Activated B cell treated with CpG ODN at 0.5 μM for 24 hours (primary cell): ENCODE measurements around the gene TMEM170A. TPM values are rescaled to one million over a fixed set of nuclear protein-coding genes. Genes with fewer than 3 reads are reported as not detected.

ENCODE experiments used
- ATAC-seq: fragments of 200-7000 bp; cut with Tn5 transposase; one replicate; pipeline ENCODE4 v1.10.0; 2021; ENCODE audit warnings: low read depth, mild to moderate bottlenecking, moderate library complexity
- CTCF ChIA-PET: fragments of 350-600 bp; sonication (Branson Sonifier 250); formaldehyde crosslinking; loops from one replicate; lab custom pipeline; 2021; ENCODE audit warnings: antibody characterized with exemption; lab: Charles Lee
- POLR2A ChIA-PET: fragments of 350-600 bp; sonication (Branson Sonifier 250); formaldehyde crosslinking; loops from one replicate; lab custom pipeline; 2021; ENCODE audit warnings: antibody characterized with exemption; lab: Charles Lee
- DNase-seq: peaks from one replicate; pipeline ENCODE4 v3.0.0; 2022
- H3K27ac Mint-ChIP-seq: one replicate; pipeline ENCODE4 v1.8.0; 2020; ENCODE audit warnings: mixed read lengths
- H3K27me3 Mint-ChIP-seq: one replicate; pipeline ENCODE4 v1.8.0; 2021; ENCODE audit warnings: mixed read lengths
- H3K36me3 Mint-ChIP-seq: one replicate; pipeline ENCODE4 v1.8.0; 2021; ENCODE audit warnings: low read depth, mixed read lengths
- H3K4me1 Mint-ChIP-seq: one replicate; pipeline ENCODE4 v1.8.0; 2021; ENCODE audit warnings: mixed read lengths
- H3K4me3 Mint-ChIP-seq: one replicate; pipeline ENCODE4 v1.8.0; 2020; ENCODE audit warnings: mild to moderate bottlenecking, mixed read lengths
- H3K9me3 Mint-ChIP-seq: one replicate; pipeline ENCODE4 v1.8.0; 2020; ENCODE audit warnings: mixed read lengths
- CTCF ChIP-seq: fragments of 200-600 bp; IDR thresholded peaks from one replicate; pipeline ENCODE4 v1.8.0; 2022; ENCODE audit warnings: antibody characterized with exemption, mild to moderate bottlenecking
- intact Hi-C: fragments of 100-400 bp; cut with micrococcal nuclease; formaldehyde crosslinking; loops from one replicate; pipeline ENCODE4 v1.15.1; 2024
- total RNA-seq: library from RNA; stranded (reverse); gene quantifications from 2 replicates; pipeline ENCODE4 v1.2.3, GENCODE V29; 2022

TMEM170A gene
- total RNA-seq, 1 donor from 2014 or later: 28.3 TPM

GRCh38 chr16:75462806-75463205 is 1.7 kb downstream of the TMEM170A start:
- Mint-ChIP-seq H3K4me1 (peaks cover 48% of the 10 kb centered on the region), H3K9me3 (no peaks in the 10 kb centered on the region), H3K27ac (peak overlapping the region; percentile 3), H3K4me3 (peak overlapping the region; percentile 92), H3K27me3 (no peaks in the 10 kb centered on the region), H3K36me3 (peaks cover 14% of the 10 kb centered on the region)
- CTCF ChIA-PET: no interaction called here
- intact Hi-C loops: loop anchor here (5.0 to 10.0 kb wide), 2 partner anchors 468 to 1749 kb away; partner anchors contain the start of gene ZNRF1
- no peak for TF ChIP-seq CTCF
- DNase-seq (no peak), ATAC-seq (no peak)
- POLR2A ChIA-PET: interaction anchor here (0.6 kb wide), 1 partner anchor 212 kb away, joined by 6 read pairs; no protein-coding TSS in a partner anchor

DNA sequence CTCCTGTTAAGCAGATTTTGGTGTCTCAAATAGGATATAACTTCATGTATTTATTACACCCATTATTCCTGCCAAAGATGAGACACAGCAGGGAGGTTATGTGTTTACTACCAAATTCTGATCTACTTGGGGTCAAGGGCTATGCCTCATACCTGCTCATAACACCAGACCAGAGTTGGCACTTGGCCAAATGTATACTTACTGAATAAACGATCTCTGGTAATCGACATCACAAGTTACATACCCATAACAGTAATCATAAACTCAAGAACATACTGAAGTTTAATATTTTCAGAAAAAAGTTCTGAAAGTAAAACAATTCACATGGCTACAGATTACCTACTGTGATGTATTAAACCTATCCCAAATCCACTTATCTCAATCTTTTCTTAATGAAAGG is 2.9 kb downstream of the TMEM170A start:
- intact Hi-C loops: loop anchor here (5.0 to 10.0 kb wide), 2 partner anchors 467 to 1751 kb away; partner anchors contain the start of gene ZNRF1
- ChIA-PET CTCF (no interaction called here), POLR2A (no interaction called here)
- Mint-ChIP-seq H3K36me3 (peaks cover 19% of the 10 kb centered on the region), H3K27me3 (no peaks in the 10 kb centered on the region), H3K9me3 (no peaks in the 10 kb centered on the region), H3K4me3 (no peak overlapping the region), H3K27ac (no peak overlapping the region), H3K4me1 (peaks cover 50% of the 10 kb centered on the region)
- TF ChIP-seq CTCF: no peak
- ATAC-seq: no peak
- no peak for DNase-seq

GRCh38 chr16:75460446-75460845 is 4.0 kb downstream of the TMEM170A start:
- ATAC-seq (no peak), DNase-seq (no peak)
- ChIA-PET POLR2A (no interaction called here), CTCF (no interaction called here)
- no peak overlapping the region for H3K27ac Mint-ChIP-seq
- intact Hi-C loops: loop anchor here (5.0 to 10.0 kb wide), 2 partner anchors 466 to 1752 kb away; partner anchors contain the start of gene ZNRF1
- no peaks in the 10 kb centered on the region for H3K9me3 Mint-ChIP-seq
- peaks cover 58% of the 10 kb centered on the region for H3K4me1 Mint-ChIP-seq
- peaks cover 22% of the 10 kb centered on the region for H3K36me3 Mint-ChIP-seq
- H3K27me3 Mint-ChIP-seq: no peaks in the 10 kb centered on the region
- no peak for TF ChIP-seq CTCF
- H3K4me3 Mint-ChIP-seq: no peak overlapping the region

GRCh38 chr16:75459691-75460090 is 4.8 kb downstream of the TMEM170A start:
- Mint-ChIP-seq H3K27me3 (no peaks in the 10 kb centered on the region), H3K27ac (no peak overlapping the region), H3K9me3 (no peaks in the 10 kb centered on the region), H3K4me3 (no peak overlapping the region), H3K36me3 (peaks cover 22% of the 10 kb centered on the region), H3K4me1 (peaks cover 55% of the 10 kb centered on the region)
- TF ChIP-seq CTCF: no peak
- POLR2A ChIA-PET: no interaction called here
- CTCF ChIA-PET: no interaction called here
- intact Hi-C loops: loop anchor here (5.0 to 10.0 kb wide), 2 partner anchors 465 to 1753 kb away; partner anchors contain the start of gene ZNRF1
- ATAC-seq: no peak
- DNase-seq: no peak

GRCh38 chr16:75458439-75458838 is 6.0 kb downstream of the TMEM170A start:
- H3K27me3 Mint-ChIP-seq: no peaks in the 10 kb centered on the region
- no peak overlapping the region for H3K27ac Mint-ChIP-seq
- H3K36me3 Mint-ChIP-seq: peaks cover 20% of the 10 kb centered on the region
- no peak overlapping the region for H3K4me3 Mint-ChIP-seq
- DNase-seq (no peak), ATAC-seq (no peak)
- intact Hi-C loops: no loop called here
- no peak for TF ChIP-seq CTCF
- H3K9me3 Mint-ChIP-seq: no peaks in the 10 kb centered on the region
- ChIA-PET POLR2A (no interaction called here), CTCF (no interaction called here)
- peaks cover 55% of the 10 kb centered on the region for H3K4me1 Mint-ChIP-seq
